ENCODE data around the gene SERPINE2. TPM values are rescaled to one million over a fixed set of nuclear protein-coding genes. Genes with fewer than 3 reads are reported as not detected.

Gene SERPINE2
- total RNA-seq, 1 donor from 2014 or later = 1.6 TPM

Other genes with a start within 250 kb of the SERPINE2 start
- 1.3 TPM for gene AP1S3, start 201.7 kb downstream of the SERPINE2 start, total RNA-seq
- gene WDFY1, start 94.0 kb downstream of the SERPINE2 start, total RNA-seq = 16.4 TPM
- gene MRPL44, start 81.8 kb downstream of the SERPINE2 start, total RNA-seq = 22.0 TPM

Measured in left lobe of liver (tissue), 1 donor.